HG02840 (cell line): Measurements from ENCODE around the gene TUBE1.
A peak's percentile ranks its signal among the peaks of the same experiment; 100 is the strongest.
"Not testable (repeated sequence)": the region's sequence is repeated elsewhere in the genome, so short reads cannot be mapped to it uniquely, and the experiment has no call there.

ENCODE experiments used
- ATAC-seq: cut with Tn5 transposase; IDR thresholded peaks from one replicate; pipeline ENCODE4 v1.9.1; 2021; ENCODE audit warnings: mild to moderate bottlenecking, moderate library complexity, moderate number of reproducible peaks; ENCODE audit not compliant: unreplicated experiment, low FRiP score

TUBE1 gene

DNA sequence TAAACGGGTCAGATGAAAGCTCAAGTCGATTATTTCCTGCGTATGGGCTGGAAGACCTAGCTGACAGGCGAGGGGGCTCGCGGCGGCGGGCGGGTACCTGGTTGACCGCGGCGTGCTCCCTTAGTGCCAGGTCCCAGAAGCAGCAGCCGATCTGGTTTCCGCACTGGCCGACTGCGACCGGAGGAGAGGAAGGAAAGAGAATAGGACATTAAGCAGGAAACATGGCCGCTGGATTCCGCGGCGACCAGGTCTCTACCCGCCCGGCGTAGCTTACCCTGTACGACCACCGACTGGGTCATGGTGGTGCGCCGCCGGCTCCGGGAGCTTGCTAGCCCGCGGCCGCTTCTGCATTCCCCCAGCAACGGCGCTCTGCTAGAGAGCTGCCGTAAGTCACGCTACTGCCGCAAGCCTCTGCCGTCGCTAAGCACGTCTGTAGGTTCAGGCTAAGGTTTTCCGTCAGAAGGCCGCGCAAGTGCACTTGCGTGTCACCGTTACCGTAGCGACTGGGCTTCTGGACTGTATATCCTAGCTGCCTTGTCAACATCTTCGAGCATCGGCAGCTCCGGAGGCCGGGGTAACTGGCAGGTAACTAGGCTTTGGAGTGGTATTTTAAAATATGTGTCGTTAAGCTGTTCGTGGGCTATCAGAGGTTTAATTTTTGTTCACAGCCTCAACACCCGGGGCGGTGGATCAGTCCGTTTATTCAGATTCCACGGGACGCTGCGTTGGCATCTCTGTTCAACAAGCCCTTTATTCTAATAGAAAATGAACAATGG lies at the start of gene TUBE1, which contains the start of gene FAM229B:
Gene TUBE1 (minus strand): TSS at position 347 of the 776 bp plus-strand sequence. CDS start 48 bp downstream, at position 299.
Gene FAM229B (plus strand): TSS at position 456 of the 776 bp plus-strand sequence. CDS start 11,693 bp downstream, outside the sequence.
- peak; percentile 99 for ATAC-seq

DNA sequence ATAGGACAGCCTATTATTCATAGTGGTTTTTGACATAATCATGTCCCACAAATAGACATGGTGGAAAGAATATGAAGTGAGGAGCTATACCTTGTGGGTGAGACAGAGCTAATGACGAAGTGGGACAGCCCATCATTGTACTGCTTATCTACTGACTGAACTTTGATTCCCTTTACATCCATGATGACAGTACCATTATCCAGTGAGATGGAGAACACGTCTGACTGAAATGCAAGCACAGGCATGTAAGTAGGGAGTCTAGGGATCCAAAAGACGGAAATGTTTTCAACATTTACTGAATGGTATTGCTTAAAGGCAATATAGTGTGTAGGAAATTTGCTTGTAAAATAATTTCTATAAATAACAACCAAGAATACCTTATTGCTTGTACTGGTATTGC lies 43.6 kb upstream of the TUBE1 start:
- no peak for ATAC-seq

- ATAC-seq = no peak
Observed at GRCh38 chr6:112128208-112128607, 40.9 kb upstream of the TUBE1 start.

GRCh38 chr6:112123982-112124381 lies 36.7 kb upstream of the TUBE1 start:
- ATAC-seq = no peak

- ATAC-seq = no peak
Observed at GRCh38 chr6:112122756-112123155, 35.5 kb upstream of the TUBE1 start.

GRCh38 chr6:112118034-112118433 lies 30.8 kb upstream of the TUBE1 start:
- no peak for ATAC-seq

GRCh38 chr6:112117554-112117953 lies 30.3 kb upstream of the TUBE1 start:
- no peak for ATAC-seq

GRCh38 chr6:112116221-112116620 lies 28.9 kb upstream of the TUBE1 start:
- no peak for ATAC-seq

DNA sequence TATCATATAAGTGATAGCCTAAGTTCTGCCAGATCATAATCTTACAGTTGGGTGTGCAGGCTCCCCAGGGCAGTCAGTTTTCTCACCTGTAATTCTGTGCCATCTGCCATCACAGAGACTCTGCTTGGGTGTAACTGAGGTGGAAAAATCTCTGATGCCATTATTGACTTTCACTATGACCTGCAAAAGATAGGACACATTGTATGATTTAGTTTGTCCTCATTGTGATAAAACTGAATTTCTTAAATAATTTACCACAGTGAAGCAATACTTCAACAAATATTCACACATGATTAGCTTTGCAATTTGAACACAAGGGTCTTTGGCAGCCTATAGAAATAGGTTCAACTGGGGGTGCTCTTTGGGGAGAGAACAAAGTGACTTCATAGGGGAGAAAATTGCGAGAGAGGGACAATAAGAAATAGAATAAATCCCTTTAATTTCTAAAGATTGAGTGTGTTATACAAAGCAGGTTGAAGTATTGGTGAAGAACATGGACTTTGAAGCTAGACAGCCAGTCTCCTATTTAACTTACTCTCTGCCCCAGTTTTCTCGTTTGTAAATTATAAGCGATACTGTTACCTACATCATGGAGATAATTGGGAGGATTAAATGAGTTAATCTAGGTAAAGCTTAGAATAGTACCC lies 27.4 kb upstream of the TUBE1 start:
- ATAC-seq = no peak

DNA sequence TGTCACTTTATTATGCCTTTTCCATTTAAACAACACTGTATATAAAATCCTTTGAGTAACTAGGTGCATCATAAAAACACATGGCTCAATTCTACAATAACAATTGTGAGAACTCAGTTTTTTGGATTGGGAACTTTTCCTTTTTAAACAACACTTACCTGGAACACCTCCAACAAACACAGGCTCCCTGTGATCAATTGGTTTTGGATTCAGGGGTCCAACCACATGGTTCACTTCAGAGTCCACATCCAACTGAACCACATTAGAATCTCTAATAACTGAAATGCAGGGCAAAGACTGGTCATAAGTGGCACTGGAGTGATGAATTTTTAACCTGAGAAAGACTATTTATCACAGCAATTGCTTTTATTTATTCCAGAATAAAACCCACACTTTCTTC lies 26.6 kb upstream of the TUBE1 start:
- no peak for ATAC-seq

DNA sequence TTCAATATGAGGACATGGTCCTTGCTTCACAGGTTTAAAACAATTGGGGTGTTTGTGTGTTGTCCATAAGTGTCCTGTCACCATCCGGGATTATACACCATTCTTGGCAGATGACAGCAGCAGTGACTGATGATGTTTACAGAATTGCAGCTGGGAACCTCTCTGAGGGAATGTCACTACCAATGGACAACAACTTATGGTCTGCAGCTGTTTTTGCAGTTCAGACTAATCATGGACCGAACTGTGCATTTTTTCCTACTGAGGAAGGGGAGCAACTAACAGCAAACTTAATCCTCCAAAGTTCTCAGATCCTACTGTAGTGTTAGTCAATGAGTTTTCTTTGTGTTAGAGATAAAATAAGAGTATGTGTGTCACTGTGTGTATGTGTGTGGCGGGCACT lies 26.1 kb upstream of the TUBE1 start:
- ATAC-seq = no peak

DNA sequence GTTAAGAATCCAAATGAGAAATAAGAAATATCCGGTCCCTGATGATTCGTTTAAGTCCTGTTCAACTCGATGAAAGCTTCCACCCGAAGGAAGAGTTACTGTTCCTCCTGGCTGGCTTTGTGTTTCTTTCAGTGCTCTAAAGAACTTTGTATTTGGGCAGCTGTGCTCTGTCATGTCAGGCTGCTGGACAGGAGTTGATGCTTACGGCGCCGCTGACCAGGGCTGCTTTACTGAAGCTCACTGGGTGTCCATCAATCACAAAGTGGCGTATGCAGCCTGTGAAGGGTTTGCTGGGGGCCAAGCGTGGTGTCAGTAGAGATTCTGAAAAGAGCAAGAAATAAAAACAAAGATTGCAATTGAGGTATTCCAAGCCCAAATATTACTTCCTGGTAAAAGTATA lies 22.0 kb upstream of the TUBE1 start:
- ATAC-seq = no peak

DNA sequence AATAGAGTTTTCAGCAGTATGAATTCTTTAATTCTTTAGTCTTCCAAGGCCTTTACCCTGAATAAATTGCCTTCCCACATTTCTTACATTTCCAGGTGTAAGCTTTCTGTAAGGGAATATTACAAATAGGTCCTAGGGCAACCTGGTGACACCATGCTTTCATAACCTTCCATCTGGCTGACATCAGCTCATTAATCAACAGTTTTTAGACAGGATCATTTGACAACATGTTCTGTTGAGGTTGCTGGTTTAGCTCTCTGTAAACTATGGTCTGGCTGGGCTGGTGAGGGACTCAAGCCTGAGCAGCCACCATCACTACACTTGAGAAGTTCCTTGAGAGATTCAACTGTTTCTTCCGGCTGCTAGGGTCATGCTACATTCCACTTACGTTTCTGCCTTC lies 19.3 kb upstream of the TUBE1 start:
- ATAC-seq = no peak

- ATAC-seq = not testable (repeated sequence)
Observed at GRCh38 chr6:112106026-112106425, 18.7 kb upstream of the TUBE1 start.

- no peak for ATAC-seq
Observed at GRCh38 chr6:112100561-112100960, 13.3 kb upstream of the TUBE1 start.

DNA sequence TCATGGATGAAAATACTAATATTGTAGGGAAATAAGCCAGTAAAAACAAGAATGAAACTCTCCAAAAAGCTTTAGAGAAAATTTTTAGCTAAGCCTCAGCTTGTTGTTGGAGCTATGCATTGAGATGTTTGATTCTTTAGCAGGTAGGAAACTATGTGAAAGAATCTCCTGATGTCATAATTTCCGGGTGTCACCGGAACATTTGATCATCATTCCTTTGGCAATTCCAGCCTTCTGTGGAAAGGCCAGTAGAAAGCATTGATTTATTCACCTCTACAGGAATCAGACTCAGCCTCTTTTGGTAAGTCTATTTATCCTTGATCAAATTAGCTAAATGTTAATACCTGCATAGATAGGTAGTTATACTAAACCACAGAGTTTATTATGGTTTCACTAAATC lies 9.6 kb upstream of the TUBE1 start:
- ATAC-seq = no peak

- ATAC-seq = no peak
Observed at GRCh38 chr6:112087916-112088315, 634 bp upstream of the TUBE1 start.

- ATAC-seq = peak; percentile 13
Observed at GRCh38 chr6:112086744-112087135, 542 bp downstream of the TUBE1 start.

GRCh38 chr6:112085286-112086065 lies 1.8 kb downstream of the TUBE1 start:
- ATAC-seq = no peak

GRCh38 chr6:112081569-112081968 lies 5.7 kb downstream of the TUBE1 start:
- ATAC-seq = no peak

GRCh38 chr6:112066606-112067005 lies 20.7 kb downstream of the TUBE1 start:
- ATAC-seq = no peak
